ENCODE measurements around the gene SAMD13. TPM values are rescaled to one million over a fixed set of nuclear protein-coding genes. Genes with fewer than 3 reads are reported as not detected.

SAMD13 gene
- total and polyA plus RNA-seq, 2 donors (not counting 1 experiment from before 2014, with no cell fraction given), result 0.42 TPM; not detected in 1

GRCh38 chr1:84347271-84347931, 45.9 kb downstream of the SAMD13 start:
- DNase-seq (no peak), ATAC-seq (ENCODE audit: low read depth) (no peak)
- ChIA-PET POLR2A (no interaction called here), CTCF (no interaction called here)
- H3K4me1 Mint-ChIP-seq, result no peaks in the 10 kb centered on the region
- intact Hi-C loops (cut with micrococcal nuclease), result no loop called here
- H2AFZ ChIP-seq (ENCODE audit: insufficient read depth, low read depth, low read length, poor library complexity, severe bottlenecking), result no peak overlapping the region
- no peaks in the 10 kb centered on the region for H3K9me3 ChIP-seq (ENCODE audit: control extremely low read depth in 1 of 3, control insufficient read depth in 2 of 3, insufficient read depth in 1 of 3, low read length in 2 of 3)
- peaks cover 4% of the 10 kb centered on the region for H3K27me3 Mint-ChIP-seq
- no peak overlapping the region for H3K4me2 ChIP-seq (replicated peaks; ENCODE audit: low read depth, low read length, poor library complexity, severe bottlenecking)
- H3K27ac ChIP-seq (ENCODE audit: low read length in 2 of 2), result no peak overlapping the region
- no peak overlapping the region for H3K4me3 ChIP-seq (ENCODE audit: control extremely low read depth in 1 of 5, extremely low read depth in 1 of 5, insufficient read depth in 1 of 5, low read depth in 2 of 5, low read length in 4 of 5)
- H3K4me1 ChIP-seq (ENCODE audit: control insufficient read depth in 2 of 2, insufficient read depth in 2 of 2, low read length in 2 of 2), result no peaks in the 10 kb centered on the region
- TF ChIP-seq CTCF (IDR thresholded peaks at IDR 0.05) (no peak), EZH2 (IDR thresholded peaks at IDR 0.05; ENCODE audit: borderline replicate concordance, insufficient read depth, low read depth, low read length, poor library complexity, severe bottlenecking) (no peak)
- no peaks in the 10 kb centered on the region for H4K20me1 ChIP-seq (ENCODE audit: control insufficient read depth, insufficient read depth, low read length, poor library complexity, severe bottlenecking)
- H3K27ac Mint-ChIP-seq, result no peak overlapping the region
- no peak overlapping the region for H3K9ac ChIP-seq (ENCODE audit: low read length)
- WGBS (ENCODE audit: insufficient coverage), result 92% methylated on average over 5 of the region's 6 CpGs
- H3K9me3 Mint-ChIP-seq (ENCODE audit: insufficient read depth), result no peaks in the 10 kb centered on the region
- no peak overlapping the region for H3K4me3 Mint-ChIP-seq
- no peaks in the 10 kb centered on the region for H3K79me2 ChIP-seq (ENCODE audit: control insufficient read depth, insufficient read depth, low read length)
- no peaks in the 10 kb centered on the region for H3K36me3 ChIP-seq (replicated peaks in 1 of 2; ENCODE audit: control extremely low read depth in 1 of 2, control insufficient read depth in 1 of 2, extremely low read depth in 1 of 2, insufficient read depth in 2 of 2, low read length in 1 of 2)
- no peaks in the 10 kb centered on the region for H3K27me3 ChIP-seq (replicated peaks in 1 of 4; ENCODE audit: control extremely low read depth in 1 of 4, control insufficient read depth in 3 of 4, insufficient read depth in 4 of 4, low read length in 3 of 4)

DNA sequence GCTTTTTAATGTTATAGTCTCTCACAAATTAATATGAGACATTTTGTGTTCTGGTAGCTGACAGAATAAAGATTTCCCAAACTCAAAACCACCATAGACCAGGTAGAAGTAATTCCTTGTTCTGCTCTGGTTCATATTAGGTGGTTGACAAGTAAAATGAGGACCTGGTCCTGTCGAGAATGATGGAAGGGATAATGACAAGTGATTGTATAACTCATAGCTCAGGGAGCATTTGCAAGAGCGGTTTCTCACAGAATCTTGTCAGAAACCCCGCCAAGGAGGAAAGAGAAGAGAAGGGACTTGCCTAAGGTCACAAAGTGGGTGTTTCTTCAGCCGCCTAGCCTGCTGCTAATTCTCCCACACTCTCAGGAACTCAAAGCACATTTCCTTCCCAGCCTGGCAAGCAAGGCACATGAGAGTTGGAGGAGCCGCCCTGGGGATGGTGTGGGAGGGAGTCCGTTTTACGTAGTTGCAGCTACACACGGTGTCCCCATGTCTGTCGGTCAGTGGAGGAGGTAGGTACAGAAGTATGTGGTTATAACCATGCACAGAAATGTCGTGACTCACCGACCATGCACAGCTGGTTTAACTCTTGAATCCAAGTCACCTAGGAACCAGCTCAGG, 46.5 kb downstream of the SAMD13 start:
- H3K4me1 Mint-ChIP-seq, result no peaks in the 10 kb centered on the region
- no peak overlapping the region for H3K4me3 Mint-ChIP-seq
- no peaks in the 10 kb centered on the region for H4K20me1 ChIP-seq (ENCODE audit: control insufficient read depth, insufficient read depth, low read length, poor library complexity, severe bottlenecking)
- no peak overlapping the region for H3K27ac ChIP-seq (ENCODE audit: low read length in 2 of 2)
- H2AFZ ChIP-seq (ENCODE audit: insufficient read depth, low read depth, low read length, poor library complexity, severe bottlenecking), result no peak overlapping the region
- no peaks in the 10 kb centered on the region for H3K79me2 ChIP-seq (ENCODE audit: control insufficient read depth, insufficient read depth, low read length)
- 84% methylated on average over 7 of the region's 11 CpGs for WGBS (ENCODE audit: insufficient coverage)
- peaks cover 4% of the 10 kb centered on the region for H3K27me3 Mint-ChIP-seq
- ATAC-seq (ENCODE audit: low read depth) (no peak), DNase-seq (no peak)
- H3K9me3 Mint-ChIP-seq (ENCODE audit: insufficient read depth), result no peaks in the 10 kb centered on the region
- ChIA-PET CTCF (no interaction called here), POLR2A (no interaction called here)
- no peaks in the 10 kb centered on the region for H3K36me3 ChIP-seq (replicated peaks in 1 of 2; ENCODE audit: control extremely low read depth in 1 of 2, control insufficient read depth in 1 of 2, extremely low read depth in 1 of 2, insufficient read depth in 2 of 2, low read length in 1 of 2)
- TF ChIP-seq EZH2 (IDR thresholded peaks at IDR 0.05; ENCODE audit: borderline replicate concordance, insufficient read depth, low read depth, low read length, poor library complexity, severe bottlenecking), result no peak
- no peak for TF ChIP-seq CTCF (IDR thresholded peaks at IDR 0.05)
- H3K27me3 ChIP-seq (replicated peaks in 1 of 4; ENCODE audit: control extremely low read depth in 1 of 4, control insufficient read depth in 3 of 4, insufficient read depth in 4 of 4, low read length in 3 of 4), result no peaks in the 10 kb centered on the region
- no peak overlapping the region for H3K27ac Mint-ChIP-seq
- no peak overlapping the region for H3K4me3 ChIP-seq (ENCODE audit: control extremely low read depth in 1 of 5, extremely low read depth in 1 of 5, insufficient read depth in 1 of 5, low read depth in 2 of 5, low read length in 4 of 5)
- no peaks in the 10 kb centered on the region for H3K4me1 ChIP-seq (ENCODE audit: control insufficient read depth in 2 of 2, insufficient read depth in 2 of 2, low read length in 2 of 2)
- intact Hi-C loops (cut with micrococcal nuclease), result no loop called here
- H3K4me2 ChIP-seq (replicated peaks; ENCODE audit: low read depth, low read length, poor library complexity, severe bottlenecking), result no peak overlapping the region
- no peak overlapping the region for H3K9ac ChIP-seq (ENCODE audit: low read length)
- H3K9me3 ChIP-seq (ENCODE audit: control extremely low read depth in 1 of 3, control insufficient read depth in 2 of 3, insufficient read depth in 1 of 3, low read length in 2 of 3), result no peaks in the 10 kb centered on the region

Data from B cell (primary cell).